ENCODE measurements around the gene DIABLO. TPM values are rescaled to one million over a fixed set of nuclear protein-coding genes. Genes with fewer than 3 reads are reported as not detected.

Gene DIABLO
- total RNA-seq, 1 experiment from 2014 or later, result 60.1 TPM

GRCh38 chr12:122189626-122190475 lies 36.0 kb downstream of the DIABLO start:
- Histone ChIP-seq H3K36me3 (ENCODE audit: control insufficient read depth in 1 of 2, insufficient read depth in 2 of 2, low read length in 2 of 2) (no peaks in the 10 kb centered on the region), H3K9ac (ENCODE audit: low read length) (no peak overlapping the region), H3K4me3 (replicated peaks in 1 of 2; ENCODE audit: low read depth in 1 of 2, low read length in 2 of 2) (no peak overlapping the region), H3K9me3 (ENCODE audit: control insufficient read depth in 1 of 2, insufficient read depth in 1 of 2, low read depth in 1 of 2, low read length in 2 of 2) (no peaks in the 10 kb centered on the region), H3K79me2 (ENCODE audit: insufficient read depth, low read length) (no peaks in the 10 kb centered on the region), H3K9me2 (ENCODE audit: insufficient read depth) (no peaks in the 10 kb centered on the region), H2AFZ (ENCODE audit: low read depth, low read length, poor library complexity, severe bottlenecking) (no peak overlapping the region), H4K20me1 (ENCODE audit: insufficient read depth) (no peaks in the 10 kb centered on the region), H3K4me2 (ENCODE audit: low read length) (no peak overlapping the region), H3K4me1 (ENCODE audit: control insufficient read depth in 1 of 2, insufficient read depth in 2 of 2, low read length in 2 of 2) (no peaks in the 10 kb centered on the region), H3K27me3 (ENCODE audit: insufficient read depth, low read length) (no peaks in the 10 kb centered on the region), H3K27ac (ENCODE audit: low read depth, low read length) (no peak overlapping the region)
- no TSS peak for BruUV-seq (replicated peaks)
- CTCF ChIA-PET, result interaction anchor here (1.8 kb wide), 1 partner anchor 59 kb away, joined by 11 read pairs; no protein-coding TSS in a partner anchor
- intact Hi-C loops (cut with micrococcal nuclease), result loop anchor here (2.0 kb wide), 2 partner anchors 59 to 67 kb away; no protein-coding TSS in a partner anchor
- POLR2A ChIA-PET, result no interaction called here
- no peak for DNase-seq (ENCODE audit: low read depth, low spot score)
- ATAC-seq, result no peak
- TF ChIP-seq EZH2phosphoT487 (IDR thresholded peaks at IDR 0.05; ENCODE audit: borderline replicate concordance) (no peak), FOSL1 (IDR thresholded peaks at IDR 0.05; ENCODE audit: low read depth) (no peak), JUND (IDR thresholded peaks at IDR 0.05) (no peak), SIN3A (IDR thresholded peaks at IDR 0.05; ENCODE audit: low read depth) (no peak), ZNF274 (IDR thresholded peaks at IDR 0.05; ENCODE audit: low read depth, low read length) (no peak), CEBPB (IDR thresholded peaks at IDR 0.05; ENCODE audit: low read depth) (no peak), CBX3 (IDR thresholded peaks at IDR 0.05; ENCODE audit: low read depth) (no peak), POLR2AphosphoS5 (IDR thresholded peaks at IDR 0.05; ENCODE audit: low read depth, low read length) (no peak), ZFX (IDR thresholded peaks at IDR 0.05) (no peak), EZH2 (IDR thresholded peaks at IDR 0.05) (no peak), EGR1 (IDR thresholded peaks at IDR 0.05; ENCODE audit: low read depth) (no peak), POLR2A (IDR thresholded peaks at IDR 0.05; ENCODE audit: borderline replicate concordance, extremely low read depth, insufficient read depth, insufficient read length) (no peak)
- RAD21 ChIA-PET (ENCODE audit: low non-redundant PET in 1 of 2, low total read pairs in 2 of 2, uncharacterized antibody in 2 of 2, unreplicated experiment in 2 of 2), result interaction anchor here in 1 of 2 experiments (0.8 kb wide), 1 partner anchor 59 kb away, joined by 4 read pairs; no protein-coding TSS in a partner anchor

GRCh38 chr12:122187466-122187865 lies 38.4 kb downstream of the DIABLO start:
- no peaks in the 10 kb centered on the region for H3K27me3 ChIP-seq (ENCODE audit: insufficient read depth, low read length)
- ATAC-seq, result no peak
- H2AFZ ChIP-seq (ENCODE audit: low read depth, low read length, poor library complexity, severe bottlenecking), result no peak overlapping the region
- H3K79me2 ChIP-seq (ENCODE audit: insufficient read depth, low read length), result no peaks in the 10 kb centered on the region
- BruUV-seq (replicated peaks), result no TSS peak
- H3K9ac ChIP-seq (ENCODE audit: low read length), result no peak overlapping the region
- H3K9me3 ChIP-seq (ENCODE audit: control insufficient read depth in 1 of 2, insufficient read depth in 1 of 2, low read depth in 1 of 2, low read length in 2 of 2), result no peaks in the 10 kb centered on the region
- no peak overlapping the region for H3K4me2 ChIP-seq (ENCODE audit: low read length)
- no peaks in the 10 kb centered on the region for H3K36me3 ChIP-seq (ENCODE audit: control insufficient read depth in 1 of 2, insufficient read depth in 2 of 2, low read length in 2 of 2)
- ChIA-PET RAD21 (ENCODE audit: low non-redundant PET in 1 of 2, low total read pairs in 2 of 2, uncharacterized antibody in 2 of 2, unreplicated experiment in 2 of 2) (no interaction called here), CTCF (no interaction called here), POLR2A (no interaction called here)
- H4K20me1 ChIP-seq (ENCODE audit: insufficient read depth), result no peaks in the 10 kb centered on the region
- no peaks in the 10 kb centered on the region for H3K9me2 ChIP-seq (ENCODE audit: insufficient read depth)
- no peak overlapping the region for H3K4me3 ChIP-seq (replicated peaks in 1 of 2; ENCODE audit: low read depth in 1 of 2, low read length in 2 of 2)
- H3K4me1 ChIP-seq (ENCODE audit: control insufficient read depth in 1 of 2, insufficient read depth in 2 of 2, low read length in 2 of 2), result no peaks in the 10 kb centered on the region
- no peak overlapping the region for H3K27ac ChIP-seq (ENCODE audit: low read depth, low read length)
- no peak for DNase-seq (ENCODE audit: low read depth, low spot score)
- intact Hi-C loops (cut with micrococcal nuclease), result no loop called here
- TF ChIP-seq YY1 (IDR thresholded peaks at IDR 0.05; ENCODE audit: extremely low read depth, insufficient replicate concordance, low read depth, low read length) (no peak), ZBTB33 (IDR thresholded peaks at IDR 0.05; ENCODE audit: extremely low read depth, insufficient replicate concordance, low read length) (no peak), POLR2A (IDR thresholded peaks at IDR 0.05; ENCODE audit: borderline replicate concordance, extremely low read depth, insufficient read depth, insufficient read length) (no peak), CBX3 (IDR thresholded peaks at IDR 0.05; ENCODE audit: low read depth) (no peak), TCF7L2 (IDR thresholded peaks at IDR 0.05; ENCODE audit: borderline replicate concordance, extremely low read depth, insufficient read depth, insufficient read length) (no peak), MAX (IDR thresholded peaks at IDR 0.05) (no peak), ELF1 (IDR thresholded peaks at IDR 0.05; ENCODE audit: borderline replicate concordance, low read depth) (no peak), EGR1 (IDR thresholded peaks at IDR 0.05; ENCODE audit: low read depth) (no peak)

Measured in HCT116 (cell line).